ENCODE data around the gene GLT8D2.

- TF ChIP-seq POLR2A (IDR thresholded peaks at IDR 0.05; ENCODE audit: low read depth, low read length), result no peak
- no peak for TF ChIP-seq POLR2AphosphoS5 (IDR thresholded peaks at IDR 0.05; ENCODE audit: low read depth, low read length)
Measured at GRCh38 chr12:104049278-104049902, 597 bp downstream of the GLT8D2 start.
